Hippocampal formation (tissue), 2 donors: ENCODE measurements around the gene TK1.
"Not testable (repeated sequence)": the region's sequence is repeated elsewhere in the genome, so short reads cannot be mapped to it uniquely, and the experiment has no call there.

Experiments
- DNase-seq, 2 donors: peaks; one replicate each; lab custom pipeline; 2025; lab: John Stamatoyannopoulos, UW

Gene TK1

DNA sequence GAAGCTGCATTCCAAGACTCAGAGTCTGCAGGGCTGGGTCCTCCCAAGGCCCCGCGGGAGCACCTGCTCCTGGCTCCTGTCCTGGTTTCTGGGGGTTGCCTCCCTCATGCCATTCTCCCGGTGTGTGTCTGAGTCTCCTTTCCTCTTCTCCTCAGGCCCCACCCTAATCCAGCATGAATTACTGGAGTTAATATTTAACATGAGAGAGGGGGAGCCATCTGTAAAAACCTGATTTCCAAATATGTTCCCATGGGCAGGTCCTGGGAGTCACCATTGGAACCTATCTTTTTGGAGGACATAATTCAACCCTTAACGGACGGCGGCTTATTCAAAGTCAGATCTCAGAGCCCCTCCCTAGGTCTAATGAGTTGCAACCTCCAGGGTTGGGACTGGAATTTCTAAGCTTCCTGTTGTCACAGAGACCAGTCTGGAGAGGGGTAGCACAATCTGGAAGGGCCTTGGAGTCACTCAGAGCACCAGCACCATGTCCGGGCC is 35.3 kb downstream of the TK1 start:
- DNase-seq = no peak

- no peak for DNase-seq
These were observed 38.4 kb downstream of the TK1 start for GRCh38 chr17:78148286-78149016.

GRCh38 chr17:78147315-78147998 is 39.4 kb downstream of the TK1 start:
- DNase-seq = no peak

GRCh38 chr17:78146881-78147280 is 40.0 kb downstream of the TK1 start:
- DNase-seq = no peak

GRCh38 chr17:78146471-78146869 is 40.4 kb downstream of the TK1 start:
- no peak for DNase-seq

DNA sequence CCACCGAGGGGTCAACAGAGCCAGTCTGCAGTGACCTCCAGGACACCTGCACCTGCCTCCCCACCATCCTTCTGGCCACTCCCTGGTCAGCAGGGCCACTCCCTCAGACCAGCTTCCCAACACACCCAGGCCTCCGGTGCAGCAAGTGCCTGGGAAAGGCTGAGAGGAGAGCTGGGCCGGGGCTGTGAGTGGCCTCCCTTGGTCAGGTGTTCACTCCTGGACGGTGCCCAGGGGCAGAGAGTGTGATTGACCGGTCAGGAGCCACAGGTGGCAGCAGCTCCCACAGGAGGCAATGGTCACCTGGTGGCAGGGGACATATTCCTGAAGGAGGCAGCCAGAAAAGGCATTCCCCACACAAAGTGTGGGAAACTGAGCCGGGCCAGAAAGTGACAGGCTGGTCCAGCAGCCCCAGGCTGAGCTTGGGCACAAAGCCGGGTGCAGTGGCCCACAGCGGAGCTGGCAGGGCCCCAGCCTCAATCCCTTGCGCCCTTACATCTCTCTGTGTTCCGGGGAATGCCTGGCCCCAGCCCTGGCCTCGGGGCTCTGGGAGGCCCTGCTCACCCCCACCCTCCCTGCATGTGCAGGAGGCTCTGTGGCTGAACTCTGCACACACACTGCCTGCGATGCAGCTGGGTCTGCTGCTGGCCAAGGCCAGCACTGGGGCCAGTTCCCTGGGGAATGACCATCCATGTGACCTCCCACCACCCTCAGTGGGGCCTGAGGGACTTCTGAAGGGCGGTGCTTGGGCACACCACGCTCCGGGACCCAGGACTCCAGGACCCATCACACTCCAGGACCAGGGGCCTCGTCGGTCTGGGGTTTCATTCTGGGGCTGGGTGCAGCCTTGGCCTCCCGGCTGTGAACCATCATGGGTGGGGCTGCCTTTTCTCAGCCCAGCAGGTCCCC is 41.9 kb downstream of the TK1 start:
- DNase-seq = peak in 1 of 2 donors; percentile 50

DNA sequence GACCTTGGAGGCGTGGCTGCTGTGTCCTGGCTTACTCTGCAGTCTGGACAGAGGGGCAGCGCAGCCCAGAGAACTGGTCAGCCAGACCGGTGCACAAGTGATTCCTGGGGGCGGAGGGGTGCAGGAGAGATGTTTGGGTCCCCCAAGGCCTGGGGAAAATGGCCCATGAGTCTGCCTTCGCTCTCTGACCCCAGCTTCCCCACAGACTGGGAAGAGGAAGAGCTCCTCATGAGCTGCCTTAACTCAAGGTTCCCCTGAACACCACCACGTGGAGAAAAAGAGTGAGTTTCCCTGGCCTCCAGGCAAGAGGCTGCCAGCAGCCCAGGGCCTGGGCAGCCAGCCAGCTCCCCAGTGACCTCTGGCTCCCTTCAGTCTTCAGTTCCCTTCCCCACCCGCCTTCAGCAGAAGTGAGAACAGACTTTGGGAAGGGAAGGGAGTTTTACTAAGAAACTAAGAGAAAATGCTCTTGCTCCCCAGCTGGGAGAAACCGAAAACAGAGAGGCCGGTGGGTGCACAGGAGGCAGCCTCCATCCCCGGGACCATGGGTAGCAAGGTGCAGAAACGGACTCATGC is 42.6 kb downstream of the TK1 start:
- DNase-seq = peak; percentile 38 to 58

- no peak for DNase-seq
These were observed 43.4 kb downstream of the TK1 start for GRCh38 chr17:78143214-78144146.

GRCh38 chr17:78142119-78142861 is 44.6 kb downstream of the TK1 start:
- no peak for DNase-seq

GRCh38 chr17:78141437-78142118 is 45.3 kb downstream of the TK1 start:
- DNase-seq = no peak

DNA sequence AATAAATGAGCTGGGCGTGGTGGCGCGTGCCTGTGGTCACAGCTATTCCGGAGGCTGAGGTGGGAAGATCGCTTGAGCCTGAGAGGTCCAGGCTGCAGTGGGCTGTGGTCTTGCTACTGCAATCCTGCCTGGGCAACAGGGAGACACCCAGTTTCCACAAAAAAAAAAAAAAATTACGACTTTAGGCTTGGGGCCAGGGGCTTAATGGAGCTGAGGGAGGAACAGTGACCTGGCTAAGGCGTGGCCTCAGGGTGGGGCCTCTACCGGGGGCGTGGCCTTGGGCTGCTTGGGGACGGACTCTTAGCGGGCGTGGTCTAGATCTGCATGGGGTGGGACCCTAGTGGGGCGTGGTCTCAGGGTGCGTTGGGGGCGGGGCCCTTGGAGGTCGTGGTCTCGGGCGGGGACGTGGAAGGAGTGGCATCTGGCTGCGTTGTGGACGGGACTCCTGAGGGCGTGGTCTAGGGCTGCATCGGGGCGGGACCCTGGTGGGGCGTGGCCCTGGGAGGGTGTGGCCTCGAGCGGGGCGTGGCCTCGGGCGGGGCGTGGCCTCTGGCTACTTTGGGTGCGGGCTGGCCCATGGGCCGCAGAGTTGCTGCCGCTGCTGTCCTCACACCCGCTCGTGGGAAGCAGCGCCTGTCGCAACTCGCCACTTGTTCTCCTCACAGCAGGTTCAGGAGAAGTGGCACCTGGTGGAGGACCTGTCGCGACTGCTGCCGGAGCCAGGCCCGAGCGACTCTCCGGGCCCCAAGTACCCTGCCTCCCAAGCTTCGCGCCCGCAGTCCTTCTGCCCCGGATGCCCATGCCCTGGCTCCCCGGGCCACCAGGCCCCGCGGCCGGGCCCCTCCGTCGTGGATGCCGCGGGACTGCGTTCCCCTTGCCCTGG is 46.4 kb downstream of the TK1 start:
- DNase-seq = peak in 1 of 2 donors; percentile 45

DNA sequence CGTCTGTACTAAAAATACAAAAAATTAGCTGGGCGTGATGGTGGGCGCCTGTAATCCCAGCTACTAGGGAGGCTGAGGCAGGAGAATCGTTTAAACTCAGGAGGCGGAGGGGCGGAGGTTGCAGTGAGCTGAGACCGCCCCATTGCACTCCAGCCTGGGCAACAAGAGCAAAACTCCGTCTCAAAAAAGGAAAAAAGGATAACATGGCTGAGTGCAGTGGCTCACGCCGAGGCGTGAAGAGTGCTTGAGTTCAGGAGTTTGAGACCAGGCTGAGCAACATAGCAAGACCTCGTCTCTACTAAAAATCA is 47.0 kb downstream of the TK1 start:
- not testable (repeated sequence) for DNase-seq

- DNase-seq = no peak
These were observed 48.4 kb downstream of the TK1 start for GRCh38 chr17:78138204-78139060.

GRCh38 chr17:78137392-78138203 is 49.3 kb downstream of the TK1 start:
- no peak for DNase-seq

DNA sequence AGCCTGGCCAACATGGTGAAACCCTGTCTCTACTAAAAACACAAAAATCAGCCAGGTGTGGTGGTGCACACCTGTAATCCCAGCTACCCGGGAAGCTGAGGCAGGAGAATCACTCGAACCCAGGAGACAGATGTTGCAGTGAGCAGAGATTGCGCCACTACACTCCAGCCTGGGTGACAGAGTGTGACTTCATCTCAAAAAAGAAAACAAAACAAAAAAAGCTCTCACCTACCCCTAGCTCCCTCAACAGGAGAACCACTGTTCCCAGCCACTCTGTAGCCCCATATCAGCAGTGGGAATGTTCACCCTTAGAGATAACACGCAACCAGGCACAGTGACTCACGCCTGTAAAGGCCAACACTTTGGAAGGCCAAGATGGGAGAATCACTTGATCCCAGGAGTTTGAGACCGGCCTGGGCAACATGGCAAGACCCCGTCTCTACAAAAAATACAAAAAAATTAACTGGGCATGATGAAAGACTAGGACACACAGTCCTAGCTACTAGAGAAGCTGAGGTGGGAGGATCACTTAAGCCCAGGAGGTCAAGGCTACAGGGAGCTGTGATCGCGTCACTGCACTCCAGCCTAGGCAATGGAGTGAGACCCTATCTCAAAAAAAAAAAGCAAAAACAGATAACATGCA is 50.9 kb downstream of the TK1 start:
- no peak for DNase-seq

DNA sequence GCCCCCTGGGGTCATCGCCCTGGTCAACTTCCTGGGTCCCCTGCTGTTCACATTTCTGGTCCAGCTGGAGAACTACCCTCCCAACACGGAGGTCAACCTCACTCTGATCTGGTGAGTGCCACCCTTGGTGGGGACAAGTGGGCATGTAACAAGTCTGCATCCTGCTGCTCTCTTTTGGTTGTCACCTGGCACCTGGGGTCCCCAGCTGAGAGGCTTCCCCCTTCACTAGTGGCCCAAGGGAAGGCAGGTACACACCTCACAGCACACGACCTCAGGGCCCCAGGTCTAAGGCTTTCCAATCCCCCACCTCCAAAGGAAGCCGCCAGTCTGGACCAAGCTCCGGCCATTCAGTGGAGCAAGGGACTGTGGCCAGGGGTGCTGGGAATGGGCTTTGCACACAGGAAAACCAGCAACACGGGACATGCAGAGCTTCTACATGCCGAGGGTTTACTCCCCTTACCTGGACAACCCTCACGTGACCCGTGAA is 51.9 kb downstream of the TK1 start:
- no peak for DNase-seq
